ENCODE measurements around the gene SEZ6. TPM values are rescaled to one million over a fixed set of nuclear protein-coding genes. Genes with fewer than 3 reads are reported as not detected.

SEZ6 gene
- polyA plus RNA-seq, 2 donors = not detected

GRCh38 chr17:28996554-28997096, 9.2 kb downstream of the SEZ6 start:
- Histone ChIP-seq H3K36me3 (ENCODE audit: control insufficient read depth in 2 of 2, insufficient read depth in 2 of 2, low read length in 1 of 2) (no peaks in the 10 kb centered on the region), H3K27me3 (ENCODE audit: control insufficient read depth in 1 of 2, insufficient read depth in 2 of 2, low read length in 2 of 2) (peaks cover 0 to 4% of the 10 kb centered on the region in 2 donors)

DNA sequence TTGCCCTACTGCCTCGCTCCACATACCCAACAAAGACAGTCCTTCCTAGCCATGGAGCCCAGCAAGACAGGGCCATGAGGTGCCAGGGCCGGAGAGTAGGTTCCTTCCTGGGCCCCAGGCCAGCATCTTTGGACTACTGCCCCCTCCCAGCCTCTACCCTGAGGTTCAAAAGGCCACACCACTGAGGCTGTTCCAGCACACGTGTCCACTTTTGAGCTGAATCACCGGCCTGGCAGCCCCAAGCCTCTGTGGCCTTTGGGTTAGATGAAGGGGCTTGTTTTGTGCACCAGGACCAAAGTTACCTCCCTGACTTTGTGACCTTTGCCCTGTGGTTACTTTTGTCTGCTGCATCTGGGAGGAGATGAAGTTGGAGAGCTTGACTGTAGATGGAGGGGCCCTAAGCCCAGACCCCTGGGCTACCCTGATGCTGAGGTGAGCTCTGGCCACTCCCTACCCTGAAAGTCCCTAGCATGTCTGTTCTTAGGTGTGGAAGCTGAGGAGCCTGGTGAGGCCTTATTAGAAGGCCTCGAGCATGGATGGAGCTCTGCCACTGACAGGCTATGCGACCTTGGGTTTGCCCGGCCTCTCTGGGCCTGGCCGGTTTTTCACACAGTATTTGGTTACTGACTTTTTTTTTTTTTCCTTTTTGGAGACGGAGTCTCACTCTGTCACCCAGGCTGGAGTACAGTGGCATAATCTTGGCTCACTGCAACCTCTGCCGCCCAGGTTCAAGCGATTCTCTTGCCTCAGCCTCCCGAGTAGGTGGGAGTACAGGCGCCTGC, 12.0 kb downstream of the SEZ6 start:
- Histone ChIP-seq H3K9me3 (ENCODE audit: control insufficient read depth in 2 of 2, insufficient read depth in 1 of 2, low read depth in 1 of 2, low read length in 1 of 2) (no peaks in the 10 kb centered on the region), H3K4me1 (ENCODE audit: control insufficient read depth in 2 of 2, insufficient read depth in 2 of 2, low read length in 1 of 2) (peaks cover 0 to 3% of the 10 kb centered on the region in 2 donors), H3K4me3 (ENCODE audit: low read depth in 1 of 2, low read length in 2 of 2) (no peak overlapping the region), H3K27me3 (ENCODE audit: control insufficient read depth in 1 of 2, insufficient read depth in 2 of 2, low read length in 2 of 2) (peaks cover 0 to 4% of the 10 kb centered on the region in 2 donors), H3K27ac (ENCODE audit: low read depth in 2 of 2, low read length in 1 of 2) (no peak overlapping the region), H3K36me3 (ENCODE audit: control insufficient read depth in 2 of 2, insufficient read depth in 2 of 2, low read length in 1 of 2) (no peaks in the 10 kb centered on the region)
- 85 to 89% methylated on average over 13 of the region's 13 CpGs for WGBS, 2 donors

More at GRCh38 chr17:28996554-28997096, 9.2 kb downstream of the SEZ6 start:
- Histone ChIP-seq H3K27ac (ENCODE audit: low read depth in 2 of 2, low read length in 1 of 2) (no peak overlapping the region), H3K4me1 (ENCODE audit: control insufficient read depth in 2 of 2, insufficient read depth in 2 of 2, low read length in 1 of 2) (peaks cover 0 to 3% of the 10 kb centered on the region in 2 donors), H3K4me3 (ENCODE audit: low read depth in 1 of 2, low read length in 2 of 2) (no peak overlapping the region), H3K9me3 (ENCODE audit: control insufficient read depth in 2 of 2, insufficient read depth in 1 of 2, low read depth in 1 of 2, low read length in 1 of 2) (no peaks in the 10 kb centered on the region)
- WGBS, 2 donors = 46 to 52% methylated on average over 5 of the region's 5 CpGs

DNA sequence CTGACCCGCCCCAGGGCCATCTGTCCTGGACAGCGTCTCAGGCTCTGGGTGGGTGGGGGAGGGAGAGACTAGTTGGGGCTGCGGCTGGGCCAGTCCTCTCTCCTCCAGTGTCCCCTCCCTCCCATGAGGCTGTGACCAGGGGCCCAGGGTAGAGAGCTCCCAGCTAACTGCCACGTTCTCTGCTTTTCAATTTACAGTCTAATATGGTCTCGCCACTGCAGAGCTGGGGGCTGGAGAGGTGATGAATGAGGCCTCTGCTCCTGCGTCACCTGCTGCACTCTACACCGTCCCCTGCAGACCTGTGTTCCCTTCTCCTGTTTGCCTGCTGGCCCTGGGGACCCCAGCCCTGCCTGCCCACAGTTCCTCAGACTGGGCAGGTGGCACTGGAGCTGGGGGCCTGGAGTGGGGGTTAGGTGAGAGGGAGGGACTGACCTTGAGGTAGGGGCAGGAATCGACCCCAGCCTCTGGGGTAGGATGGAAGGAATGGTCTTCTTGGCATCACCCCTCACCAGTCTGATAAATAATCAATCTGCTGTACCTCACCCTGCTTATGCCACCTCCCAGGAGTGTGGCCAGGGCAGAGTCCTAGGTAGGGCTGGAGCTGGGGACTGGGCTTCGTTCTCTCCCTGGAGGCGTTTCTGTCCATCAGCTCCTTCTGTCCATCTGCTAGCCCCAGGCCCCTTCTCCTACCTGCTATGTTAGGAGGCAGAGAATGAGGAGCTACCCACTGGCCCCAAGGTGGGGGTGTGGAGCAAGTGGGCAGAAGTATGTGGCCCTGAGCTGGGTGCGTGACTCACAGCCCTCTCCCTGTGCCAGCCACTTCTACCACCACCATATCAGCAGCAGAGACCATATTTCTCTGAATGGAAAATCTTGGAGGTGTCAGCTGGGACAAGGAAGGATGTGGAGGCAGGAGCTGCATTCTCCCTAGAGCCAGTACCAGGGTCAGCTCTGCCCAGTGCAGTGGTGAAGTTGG, 12.9 kb downstream of the SEZ6 start:
- Histone ChIP-seq H3K27ac (ENCODE audit: low read depth in 2 of 2, low read length in 1 of 2) (no peak overlapping the region), H3K9me3 (ENCODE audit: control insufficient read depth in 2 of 2, insufficient read depth in 1 of 2, low read depth in 1 of 2, low read length in 1 of 2) (no peaks in the 10 kb centered on the region), H3K36me3 (ENCODE audit: control insufficient read depth in 2 of 2, insufficient read depth in 2 of 2, low read length in 1 of 2) (no peaks in the 10 kb centered on the region), H3K4me3 (ENCODE audit: low read depth in 1 of 2, low read length in 2 of 2) (no peak overlapping the region), H3K27me3 (ENCODE audit: control insufficient read depth in 1 of 2, insufficient read depth in 2 of 2, low read length in 2 of 2) (peaks cover 0 to 4% of the 10 kb centered on the region in 2 donors), H3K4me1 (ENCODE audit: control insufficient read depth in 2 of 2, insufficient read depth in 2 of 2, low read length in 1 of 2) (peaks cover 0 to 3% of the 10 kb centered on the region in 2 donors)
- 69 to 79% methylated on average over 11 of the region's 11 CpGs for WGBS, 2 donors

- no peak overlapping the region for H3K27ac ChIP-seq (ENCODE audit: low read depth in 2 of 2, low read length in 1 of 2)
- H3K36me3 ChIP-seq (ENCODE audit: control insufficient read depth in 2 of 2, insufficient read depth in 2 of 2, low read length in 1 of 2) = no peaks in the 10 kb centered on the region
- no peaks in the 10 kb centered on the region for H3K9me3 ChIP-seq (ENCODE audit: control insufficient read depth in 2 of 2, insufficient read depth in 1 of 2, low read depth in 1 of 2, low read length in 1 of 2)
- 59 to 67% methylated on average over 7 of the region's 7 CpGs for WGBS, 2 donors
- no peak overlapping the region for H3K4me3 ChIP-seq (ENCODE audit: low read depth in 1 of 2, low read length in 2 of 2)
- peaks cover 0 to 4% of the 10 kb centered on the region in 2 donors for H3K27me3 ChIP-seq (ENCODE audit: control insufficient read depth in 1 of 2, insufficient read depth in 2 of 2, low read length in 2 of 2)
- peaks cover 0 to 3% of the 10 kb centered on the region in 2 donors for H3K4me1 ChIP-seq (ENCODE audit: control insufficient read depth in 2 of 2, insufficient read depth in 2 of 2, low read length in 1 of 2)
These were observed 13.6 kb downstream of the SEZ6 start for GRCh38 chr17:28992185-28992584.

DNA sequence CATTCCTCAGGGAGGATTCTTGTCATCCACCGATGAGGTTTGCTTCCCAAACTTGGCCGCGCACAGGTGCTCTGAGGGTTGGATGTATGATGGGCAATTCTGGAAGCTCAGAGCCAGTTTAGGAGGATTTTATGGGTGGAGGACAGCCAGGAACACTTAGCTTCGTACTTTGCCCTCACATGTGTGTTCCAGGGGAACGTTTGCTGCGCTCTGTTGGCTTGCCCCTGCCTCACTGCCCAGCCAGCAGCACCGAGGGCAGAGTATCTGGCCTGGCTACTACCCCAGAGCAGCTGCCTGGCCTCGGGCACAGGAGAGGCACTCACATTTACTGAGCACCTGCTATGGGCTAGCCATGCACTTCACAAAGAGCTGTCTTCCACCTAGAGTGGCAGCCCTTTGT, 14.1 kb downstream of the SEZ6 start:
- Histone ChIP-seq H3K36me3 (ENCODE audit: control insufficient read depth in 2 of 2, insufficient read depth in 2 of 2, low read length in 1 of 2) (no peaks in the 10 kb centered on the region), H3K4me1 (ENCODE audit: control insufficient read depth in 2 of 2, insufficient read depth in 2 of 2, low read length in 1 of 2) (peaks cover 0 to 3% of the 10 kb centered on the region in 2 donors), H3K9me3 (ENCODE audit: control insufficient read depth in 2 of 2, insufficient read depth in 1 of 2, low read depth in 1 of 2, low read length in 1 of 2) (no peaks in the 10 kb centered on the region), H3K27ac (ENCODE audit: low read depth in 2 of 2, low read length in 1 of 2) (no peak overlapping the region), H3K27me3 (ENCODE audit: control insufficient read depth in 1 of 2, insufficient read depth in 2 of 2, low read length in 2 of 2) (peaks cover 0 to 4% of the 10 kb centered on the region in 2 donors), H3K4me3 (ENCODE audit: low read depth in 1 of 2, low read length in 2 of 2) (no peak overlapping the region)
- WGBS, 2 donors = 44 to 60% methylated on average over 8 of the region's 8 CpGs

DNA sequence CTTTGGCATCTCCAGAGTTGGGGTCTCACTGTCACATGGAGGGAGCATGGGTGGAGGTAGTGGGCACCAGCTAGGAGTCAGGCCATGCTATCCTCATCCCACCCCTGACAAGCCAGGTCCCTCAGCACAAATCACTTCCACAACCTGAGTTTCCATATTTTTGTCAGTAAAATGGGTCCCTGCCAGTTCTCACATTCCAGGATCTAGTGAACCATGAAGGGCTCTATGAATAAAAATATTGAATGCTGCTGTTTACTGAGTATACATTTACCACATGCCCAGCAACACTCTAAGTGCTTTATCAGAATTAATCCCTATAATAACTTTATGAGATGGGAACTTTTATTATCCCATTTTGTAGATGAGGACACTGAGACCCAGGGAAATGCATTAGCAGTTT, 16.8 kb downstream of the SEZ6 start:
- no peaks in the 10 kb centered on the region for H3K36me3 ChIP-seq (ENCODE audit: control insufficient read depth in 2 of 2, insufficient read depth in 2 of 2, low read length in 1 of 2)
- peaks cover 0 to 4% of the 10 kb centered on the region in 2 donors for H3K27me3 ChIP-seq (ENCODE audit: control insufficient read depth in 1 of 2, insufficient read depth in 2 of 2, low read length in 2 of 2)

DNA sequence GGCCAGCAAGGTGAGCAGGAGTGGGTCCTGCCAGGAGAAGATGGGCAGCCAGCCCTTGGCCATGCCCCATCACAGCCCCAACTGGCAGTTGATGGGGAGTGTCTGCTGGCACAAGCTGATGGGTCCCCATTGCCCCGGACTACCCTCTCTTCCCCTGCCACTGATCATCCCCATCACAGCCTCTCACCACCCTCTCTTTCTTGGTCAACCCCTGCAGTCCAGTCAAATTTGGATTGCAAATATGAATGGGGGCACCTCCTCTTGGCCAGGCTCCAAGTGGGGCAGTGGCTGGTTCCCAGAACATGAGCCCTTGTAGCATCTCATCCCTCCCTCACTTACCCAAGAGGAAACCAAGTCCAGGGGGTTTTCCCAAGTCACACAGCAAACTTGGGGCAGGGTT, 17.4 kb downstream of the SEZ6 start:
- Histone ChIP-seq H3K4me1 (ENCODE audit: control insufficient read depth in 2 of 2, insufficient read depth in 2 of 2, low read length in 1 of 2) (no peaks in the 10 kb centered on the region), H3K4me3 (ENCODE audit: low read depth in 1 of 2, low read length in 2 of 2) (no peak overlapping the region), H3K36me3 (ENCODE audit: control insufficient read depth in 2 of 2, insufficient read depth in 2 of 2, low read length in 1 of 2) (no peaks in the 10 kb centered on the region), H3K27me3 (ENCODE audit: control insufficient read depth in 1 of 2, insufficient read depth in 2 of 2, low read length in 2 of 2) (peaks cover 0 to under 1% of the 10 kb centered on the region in 2 donors), H3K9me3 (ENCODE audit: control insufficient read depth in 2 of 2, insufficient read depth in 1 of 2, low read depth in 1 of 2, low read length in 1 of 2) (no peaks in the 10 kb centered on the region), H3K27ac (ENCODE audit: low read depth in 2 of 2, low read length in 1 of 2) (no peak overlapping the region)
- WGBS, 2 donors = 94 to 100% methylated on average over 1 of the region's 1 CpG

More for the DNA sequence above, 16.8 kb downstream of the SEZ6 start:
- Histone ChIP-seq H3K4me1 (ENCODE audit: control insufficient read depth in 2 of 2, insufficient read depth in 2 of 2, low read length in 1 of 2) (no peaks in the 10 kb centered on the region), H3K27ac (ENCODE audit: low read depth in 2 of 2, low read length in 1 of 2) (no peak overlapping the region), H3K9me3 (ENCODE audit: control insufficient read depth in 2 of 2, insufficient read depth in 1 of 2, low read depth in 1 of 2, low read length in 1 of 2) (no peaks in the 10 kb centered on the region), H3K4me3 (ENCODE audit: low read depth in 1 of 2, low read length in 2 of 2) (no peak overlapping the region)

- no peaks in the 10 kb centered on the region for H3K27me3 ChIP-seq (ENCODE audit: control insufficient read depth in 1 of 2, insufficient read depth in 2 of 2, low read length in 2 of 2)
- no peaks in the 10 kb centered on the region for H3K4me1 ChIP-seq (ENCODE audit: control insufficient read depth in 2 of 2, insufficient read depth in 2 of 2, low read length in 1 of 2)
- no peaks in the 10 kb centered on the region for H3K9me3 ChIP-seq (ENCODE audit: control insufficient read depth in 2 of 2, insufficient read depth in 1 of 2, low read depth in 1 of 2, low read length in 1 of 2)
- H3K36me3 ChIP-seq (ENCODE audit: control insufficient read depth in 2 of 2, insufficient read depth in 2 of 2, low read length in 1 of 2) = no peaks in the 10 kb centered on the region
- 77 to 80% methylated on average over 15 of the region's 15 CpGs for WGBS, 2 donors
- H3K27ac ChIP-seq (ENCODE audit: low read depth in 2 of 2, low read length in 1 of 2) = no peak overlapping the region
- H3K4me3 ChIP-seq (ENCODE audit: low read depth in 1 of 2, low read length in 2 of 2) = no peak overlapping the region
These were observed 18.8 kb downstream of the SEZ6 start for GRCh38 chr17:28986714-28987655.
